Measurements from ENCODE around the gene TMEM203.
A peak's percentile ranks its signal among the peaks of the same experiment; 100 is the strongest.

Gene TMEM203

GRCh38 chr9:137227853-137228505, 22.5 kb upstream of the TMEM203 start:
- no peaks in the 10 kb centered on the region for H3K36me3 Mint-ChIP-seq (ENCODE audit: low read depth)
- H3K4me1 Mint-ChIP-seq = peaks cover 13% of the 10 kb centered on the region
- no peak for ATAC-seq
- no peak overlapping the region for H3K4me3 Mint-ChIP-seq
- H3K27me3 Mint-ChIP-seq = peaks cover 2% of the 10 kb centered on the region
- DNase-seq = no peak
- no peaks in the 10 kb centered on the region for H3K9me3 Mint-ChIP-seq
- no peak overlapping the region for H3K27ac Mint-ChIP-seq

DNA sequence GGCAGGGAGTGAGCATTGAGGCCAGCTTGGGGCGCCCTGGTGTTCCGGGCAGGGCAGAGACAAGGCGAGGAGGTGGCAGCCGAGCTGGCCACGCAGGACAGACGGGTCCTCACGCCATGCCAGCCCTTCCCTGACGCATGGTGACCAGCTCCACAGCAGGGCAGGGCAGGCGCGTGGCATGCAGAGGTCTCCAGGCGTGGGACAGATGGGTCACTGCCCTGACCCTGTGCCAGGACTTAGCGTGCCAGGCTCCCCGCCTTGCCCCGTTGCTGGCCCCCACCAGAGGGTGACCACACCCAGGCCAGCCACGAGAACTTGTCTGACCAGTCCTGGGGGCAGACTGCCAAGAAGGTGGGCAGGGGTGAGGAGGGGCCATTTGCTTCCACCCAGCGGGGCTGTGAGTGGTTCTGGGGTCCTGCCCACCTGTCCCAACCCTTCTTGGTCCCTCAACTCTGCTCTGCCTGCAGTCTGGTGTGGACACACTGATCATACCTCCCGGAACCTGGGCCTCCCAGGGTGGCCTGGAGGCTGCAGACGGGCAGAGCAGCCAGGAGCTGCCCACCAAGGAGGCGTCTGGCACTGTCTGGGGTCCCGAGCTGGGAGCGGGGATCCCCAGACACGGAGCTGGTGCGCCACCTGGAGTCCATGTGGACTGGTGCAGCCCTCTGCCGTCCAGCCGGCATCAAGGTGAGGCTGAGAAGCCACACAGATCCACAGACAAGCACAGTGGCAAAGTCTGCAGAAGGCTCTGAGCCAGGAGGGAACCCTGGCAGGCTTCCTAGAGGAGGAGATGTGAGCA, 21.8 kb upstream of the TMEM203 start, which contains the start of gene RNF224:
RNF224 (plus strand) TSS at position 449 of the 799 bp plus-strand sequence. CDS start 834 bp downstream, outside the sequence.
- H3K4me3 Mint-ChIP-seq = no peak within 1 kb of the TSS
- peak; percentile 59 for ATAC-seq
- H3K4me1 Mint-ChIP-seq = peaks cover 15% of the 10 kb centered on the region
- no peaks in the 10 kb centered on the region for H3K36me3 Mint-ChIP-seq (ENCODE audit: low read depth)
- H3K9me3 Mint-ChIP-seq = no peaks in the 10 kb centered on the region
- no peak within 1 kb of the TSS for H3K27ac Mint-ChIP-seq
- peaks cover 2% of the 10 kb centered on the region for H3K27me3 Mint-ChIP-seq
- peak; percentile 87 for DNase-seq

- no peak overlapping the region for H3K4me3 Mint-ChIP-seq
- peaks cover 2% of the 10 kb centered on the region for H3K27me3 Mint-ChIP-seq
- no peak for DNase-seq
- no peaks in the 10 kb centered on the region for H3K9me3 Mint-ChIP-seq
- no peak overlapping the region for H3K27ac Mint-ChIP-seq
- peaks cover 15% of the 10 kb centered on the region for H3K4me1 Mint-ChIP-seq
- ATAC-seq = no peak
- H3K36me3 Mint-ChIP-seq (ENCODE audit: low read depth) = no peaks in the 10 kb centered on the region
Observed at GRCh38 chr9:137226338-137227053, 21.0 kb upstream of the TMEM203 start.

GRCh38 chr9:137225699-137226331, 20.4 kb upstream of the TMEM203 start:
- no peak for ATAC-seq
- H3K27ac Mint-ChIP-seq = no peak overlapping the region
- H3K27me3 Mint-ChIP-seq = peaks cover 2% of the 10 kb centered on the region
- DNase-seq = no peak
- no peaks in the 10 kb centered on the region for H3K36me3 Mint-ChIP-seq (ENCODE audit: low read depth)
- H3K4me3 Mint-ChIP-seq = no peak overlapping the region
- no peaks in the 10 kb centered on the region for H3K9me3 Mint-ChIP-seq
- H3K4me1 Mint-ChIP-seq = peaks cover 15% of the 10 kb centered on the region

- H3K4me1 Mint-ChIP-seq = peaks cover 15% of the 10 kb centered on the region
- H3K36me3 Mint-ChIP-seq (ENCODE audit: low read depth) = no peaks in the 10 kb centered on the region
- peak; percentile 55 for DNase-seq
- H3K9me3 Mint-ChIP-seq = no peaks in the 10 kb centered on the region
- peak; percentile 3 for ATAC-seq
- peak within 1 kb of the TSS; percentile 78 for H3K27ac Mint-ChIP-seq
- H3K27me3 Mint-ChIP-seq = peaks cover 2% of the 10 kb centered on the region
- peak within 1 kb of the TSS; percentile 76 for H3K4me3 Mint-ChIP-seq
Observed at GRCh38 chr9:137224830-137225694, 19.6 kb upstream of the TMEM203 start, which contains the start of gene CYSRT1. Gene CYSRT1 (plus strand): TSS chr9:137225174. CDS start chr9:137225622, 448 bp downstream.

GRCh38 chr9:137223078-137223970, 17.9 kb upstream of the TMEM203 start:
- DNase-seq (peak; percentile 98), ATAC-seq (peak; percentile 82)
- H3K4me3 Mint-ChIP-seq = peak overlapping the region; percentile 76
- no peaks in the 10 kb centered on the region for H3K9me3 Mint-ChIP-seq
- peak overlapping the region; percentile 77 for H3K27ac Mint-ChIP-seq
- H3K27me3 Mint-ChIP-seq = peaks cover 2% of the 10 kb centered on the region
- no peaks in the 10 kb centered on the region for H3K36me3 Mint-ChIP-seq (ENCODE audit: low read depth)
- H3K4me1 Mint-ChIP-seq = peaks cover 15% of the 10 kb centered on the region

- H3K4me1 Mint-ChIP-seq = peaks cover 12% of the 10 kb centered on the region
- peak within 1 kb of the TSS; percentile 76 for H3K4me3 Mint-ChIP-seq
- ATAC-seq (no peak), DNase-seq (no peak)
- H3K36me3 Mint-ChIP-seq (ENCODE audit: low read depth) = no peaks in the 10 kb centered on the region
- H3K27ac Mint-ChIP-seq = peak within 1 kb of the TSS; percentile 60
- no peaks in the 10 kb centered on the region for H3K9me3 Mint-ChIP-seq
- no peaks in the 10 kb centered on the region for H3K27me3 Mint-ChIP-seq
Observed at GRCh38 chr9:137222190-137223077, 17.0 kb upstream of the TMEM203 start, which contains the start of gene RNF208. Gene RNF208 (minus strand): TSS chr9:137222240. CDS start chr9:137221212, 1,028 bp downstream.

DNA sequence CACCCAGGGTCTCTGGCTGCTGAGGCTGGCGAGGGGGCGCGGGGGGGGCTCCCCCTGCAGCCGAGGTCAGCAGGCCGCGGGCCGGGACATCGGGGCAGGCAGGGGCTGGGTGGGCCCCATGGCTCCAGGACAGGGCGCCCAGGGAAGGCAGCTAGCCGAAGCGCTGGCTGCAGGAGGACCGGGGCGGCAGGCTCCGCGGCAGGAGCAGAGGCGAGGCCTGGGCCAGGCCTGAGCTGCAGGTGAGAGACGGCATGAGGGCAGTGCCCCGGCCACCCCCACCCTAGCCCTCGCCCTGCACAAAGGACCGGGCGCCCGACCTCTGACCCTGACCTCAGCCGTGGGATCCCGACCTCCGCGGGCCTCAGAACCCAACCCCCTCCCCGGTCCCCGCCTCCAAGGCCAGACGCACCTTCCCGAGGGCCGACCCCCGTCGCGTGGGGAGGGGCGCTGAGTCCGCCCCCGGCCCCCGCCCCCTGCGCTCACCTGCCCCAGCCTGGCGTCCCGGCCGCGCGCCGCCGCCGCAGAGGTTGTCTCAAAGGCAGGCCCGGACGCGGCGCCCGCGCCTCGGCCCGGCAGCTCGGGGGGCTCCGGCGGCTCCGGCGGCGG, 16.2 kb upstream of the TMEM203 start:
- H3K36me3 Mint-ChIP-seq (ENCODE audit: low read depth) = no peaks in the 10 kb centered on the region
- no peak overlapping the region for H3K27ac Mint-ChIP-seq
- no peaks in the 10 kb centered on the region for H3K9me3 Mint-ChIP-seq
- H3K4me1 Mint-ChIP-seq = peaks cover 12% of the 10 kb centered on the region
- no peaks in the 10 kb centered on the region for H3K27me3 Mint-ChIP-seq
- no peak for DNase-seq
- no peak for ATAC-seq
- no peak overlapping the region for H3K4me3 Mint-ChIP-seq

DNA sequence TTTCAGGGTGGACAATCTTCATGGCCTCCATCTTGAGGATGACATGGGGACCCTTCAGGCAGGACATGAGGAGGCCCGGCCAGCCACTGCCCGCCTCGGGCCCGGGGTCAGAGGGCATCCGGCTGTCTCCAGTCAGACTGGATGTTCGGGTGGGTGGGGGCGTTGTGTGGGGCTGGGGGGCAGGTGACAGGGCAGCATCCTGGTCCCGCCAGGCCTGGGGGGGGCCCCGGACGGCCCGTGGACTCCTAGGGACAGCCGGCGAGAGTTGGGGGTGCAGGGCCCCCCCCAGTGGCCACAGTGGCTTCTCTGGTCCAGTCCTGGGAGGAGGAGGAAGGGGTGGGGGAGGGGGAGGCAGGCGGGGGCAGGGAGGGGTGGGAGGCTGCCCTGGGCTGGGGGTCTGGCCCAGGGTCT, 15.7 kb upstream of the TMEM203 start:
- DNase-seq (no peak), ATAC-seq (no peak)
- Mint-ChIP-seq H3K9me3 (no peaks in the 10 kb centered on the region), H3K4me3 (peak overlapping the region; percentile 17), H3K27ac (no peak overlapping the region), H3K27me3 (no peaks in the 10 kb centered on the region), H3K36me3 (ENCODE audit: low read depth) (no peaks in the 10 kb centered on the region), H3K4me1 (peaks cover 12% of the 10 kb centered on the region)

- Mint-ChIP-seq H3K4me3 (peak overlapping the region; percentile 17), H3K9me3 (no peaks in the 10 kb centered on the region), H3K27ac (no peak overlapping the region), H3K36me3 (ENCODE audit: low read depth) (no peaks in the 10 kb centered on the region), H3K4me1 (peaks cover 12% of the 10 kb centered on the region), H3K27me3 (no peaks in the 10 kb centered on the region)
- DNase-seq (no peak), ATAC-seq (no peak)
Observed at GRCh38 chr9:137220317-137221094, 15.1 kb upstream of the TMEM203 start.

GRCh38 chr9:137219757-137220316, 14.4 kb upstream of the TMEM203 start:
- DNase-seq (no peak), ATAC-seq (no peak)
- no peaks in the 10 kb centered on the region for H3K36me3 Mint-ChIP-seq (ENCODE audit: low read depth)
- H3K4me1 Mint-ChIP-seq = peaks cover 8% of the 10 kb centered on the region
- H3K27ac Mint-ChIP-seq = no peak overlapping the region
- H3K4me3 Mint-ChIP-seq = no peak overlapping the region
- no peaks in the 10 kb centered on the region for H3K9me3 Mint-ChIP-seq
- no peaks in the 10 kb centered on the region for H3K27me3 Mint-ChIP-seq
